LoVo (cell line): ENCODE results near the gene PATL1.
A peak's percentile ranks its signal among the peaks of the same experiment; 100 is the strongest.
"Not testable (repeated sequence)": the region's sequence is repeated elsewhere in the genome, so short reads cannot be mapped to it uniquely, and the experiment has no call there.

ENCODE experiments used
- DNase-seq: peaks from one replicate; pipeline ENCODE4 v3.0.0-alpha.2; 2016; ENCODE audit warnings: low spot score

PATL1 gene

DNA sequence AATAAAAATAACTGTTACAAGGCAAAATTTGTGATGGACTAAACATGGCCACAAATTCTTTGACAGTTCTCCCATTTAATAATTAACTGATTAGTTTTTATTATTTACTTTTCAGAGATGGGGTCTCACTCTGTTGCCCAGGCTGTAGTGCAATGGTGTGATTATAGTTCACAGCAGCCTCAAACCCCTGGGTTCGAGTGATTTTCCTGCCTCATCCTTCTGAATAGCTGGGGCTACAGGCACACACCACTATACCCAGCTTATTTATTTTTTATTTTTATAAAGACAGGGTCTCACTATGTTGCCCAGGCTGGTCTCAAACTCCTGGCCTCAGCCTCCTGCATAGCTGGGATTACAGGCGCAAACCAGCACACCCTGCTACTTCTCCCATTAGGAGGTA lies 4.5 kb upstream of the PATL1 start:
- DNase-seq = no peak

DNA sequence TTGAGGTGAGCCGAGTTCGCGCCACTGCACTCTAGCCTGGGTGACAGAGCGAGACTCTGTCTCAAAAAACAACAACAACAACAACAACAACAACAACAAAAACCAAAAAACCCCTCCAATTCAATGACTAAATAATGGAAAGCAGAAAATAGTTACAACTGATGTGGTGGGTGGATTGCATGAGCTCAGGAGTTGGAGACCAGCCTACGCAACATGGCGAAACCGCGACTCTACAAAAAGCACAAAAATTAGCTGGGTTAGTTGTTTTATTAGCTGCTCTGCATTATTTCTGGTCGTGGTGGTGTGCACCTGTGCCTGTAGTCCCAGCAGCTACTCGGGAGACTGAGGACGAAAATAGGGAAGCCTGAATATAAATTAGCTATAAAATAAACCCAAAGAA lies 2.6 kb upstream of the PATL1 start:
- DNase-seq = no peak

DNA sequence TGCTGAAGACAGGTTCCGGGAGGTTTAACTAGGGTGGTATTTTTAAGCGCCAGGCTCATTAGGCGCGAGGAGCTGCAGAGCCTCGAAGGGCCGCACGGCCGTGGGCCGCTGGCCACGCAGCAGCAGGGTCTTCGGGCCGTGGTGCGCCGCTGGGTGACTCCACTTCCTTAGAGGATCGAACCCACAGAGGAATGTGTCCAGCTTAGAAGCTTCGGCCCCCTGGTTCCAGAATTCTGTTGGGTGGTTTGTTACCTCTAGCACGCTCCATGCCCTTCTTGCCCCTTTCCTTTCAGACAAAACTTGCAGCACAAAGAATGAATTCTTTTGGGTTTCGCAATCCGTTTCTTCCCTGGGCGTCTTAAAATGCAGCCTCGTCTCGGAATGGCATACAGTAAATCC lies 773 bp upstream of the PATL1 start:
- no peak for DNase-seq

DNA sequence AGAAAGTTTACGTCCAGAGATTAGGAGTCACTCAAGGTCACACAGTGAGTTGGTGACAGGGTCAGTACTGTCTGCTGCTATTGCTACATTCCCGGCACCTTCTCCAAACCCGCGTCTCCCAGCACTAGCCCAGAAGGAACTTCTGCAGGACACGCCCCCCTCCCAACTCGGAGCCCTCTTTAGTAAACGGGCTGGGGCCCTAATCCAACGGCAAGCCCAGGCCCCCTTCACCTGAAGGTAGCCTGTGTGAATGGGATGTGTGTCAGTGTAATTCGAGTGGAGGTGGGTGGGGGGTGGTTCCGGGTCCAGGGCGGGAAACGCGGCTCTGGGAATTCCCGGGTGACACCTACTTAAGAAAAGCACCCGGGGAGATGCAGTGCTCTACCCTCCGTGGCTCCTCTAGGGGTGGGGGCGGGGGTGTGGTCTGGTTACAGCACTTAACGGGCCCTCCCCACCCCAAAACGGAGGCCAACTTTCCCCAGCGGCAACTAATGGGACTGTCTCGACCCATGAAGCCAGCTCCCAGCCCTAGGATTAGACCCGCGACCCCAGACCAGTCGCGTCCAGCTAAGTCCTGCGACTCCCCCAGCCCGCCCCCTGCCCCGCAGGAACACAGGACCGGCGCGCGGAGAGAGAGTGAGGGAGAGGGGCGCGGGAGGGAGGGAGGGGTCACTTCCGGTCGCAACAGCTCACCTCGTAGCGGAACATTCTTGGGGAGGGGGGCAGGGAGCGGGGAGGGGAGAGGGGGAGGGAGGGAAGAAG lies 468 bp downstream of the PATL1 start:
- peak; percentile 37 for DNase-seq

DNA sequence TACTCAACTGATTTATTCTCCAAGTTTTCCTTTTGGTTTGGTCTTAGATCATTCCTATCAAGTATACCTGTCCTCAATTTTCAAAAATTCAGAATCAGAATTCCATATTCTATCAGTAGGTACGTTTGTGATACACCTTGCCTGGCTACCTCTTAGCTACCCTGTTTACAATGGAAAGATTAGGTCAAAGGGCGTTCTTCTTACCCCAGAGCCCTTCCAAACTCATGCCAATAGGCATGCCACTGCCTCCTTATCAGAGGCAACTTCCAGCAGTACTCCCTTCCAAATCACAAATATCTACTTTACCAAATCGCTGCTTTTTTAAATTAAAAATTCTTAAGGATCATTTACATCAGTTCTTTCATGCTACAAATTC lies 1.0 kb downstream of the PATL1 start:
- peak; percentile 8 for DNase-seq

DNA sequence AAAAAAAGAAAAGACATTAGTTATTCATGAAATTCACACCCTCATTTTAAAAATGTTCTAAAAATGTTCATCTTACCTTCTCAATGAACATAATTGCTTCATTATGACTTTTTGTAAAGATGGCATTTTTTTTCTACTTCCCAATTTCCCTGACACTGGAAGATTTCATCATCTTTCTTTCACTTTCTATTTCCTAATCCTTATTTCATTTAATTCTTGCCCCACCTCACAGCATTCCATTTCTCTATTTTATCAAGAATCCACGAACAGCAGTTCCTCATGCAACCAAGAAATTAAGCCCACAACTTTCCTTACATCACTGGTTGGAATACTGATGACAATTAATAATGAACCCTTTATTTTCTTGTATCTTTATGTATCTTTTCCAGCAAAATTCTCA lies 1.9 kb downstream of the PATL1 start:
- DNase-seq = no peak

DNA sequence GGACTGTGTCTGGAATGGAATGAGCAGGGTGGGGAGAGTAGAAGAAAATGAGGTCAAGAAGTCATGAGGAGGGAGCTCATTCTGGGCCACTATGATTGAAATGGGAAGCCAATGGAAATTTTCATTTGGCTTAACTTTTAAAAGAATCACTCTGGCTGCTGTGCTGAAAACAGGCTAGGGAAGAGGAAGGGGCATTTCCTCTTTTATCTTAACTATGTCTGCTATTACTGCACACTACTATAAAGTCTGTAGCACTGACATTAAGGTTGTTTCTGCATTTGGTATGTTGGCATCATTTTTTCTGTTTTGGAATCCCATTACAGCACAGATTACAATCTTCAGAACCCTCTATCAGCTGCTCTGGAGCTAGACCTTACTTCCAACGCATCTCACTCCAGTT lies 8.2 kb downstream of the PATL1 start:
- DNase-seq = no peak

DNA sequence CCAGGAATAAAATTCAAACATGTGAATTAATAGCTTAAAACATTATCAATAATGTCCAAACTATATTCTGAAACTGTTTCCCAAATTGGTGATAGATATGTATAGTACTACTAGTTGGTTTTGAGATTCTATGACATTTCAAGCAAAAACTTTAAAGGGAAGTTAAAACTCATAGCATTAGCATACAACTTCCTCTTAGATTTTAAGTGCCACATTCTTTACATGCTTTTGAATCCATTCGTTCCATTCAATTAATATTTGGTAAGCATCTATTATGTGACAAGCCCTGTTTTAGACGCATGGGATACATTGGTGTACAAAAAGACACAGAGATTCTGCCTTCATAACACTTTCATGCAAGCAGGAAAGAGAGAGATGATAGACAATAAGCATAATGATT lies 8.9 kb downstream of the PATL1 start:
- DNase-seq = no peak

DNA sequence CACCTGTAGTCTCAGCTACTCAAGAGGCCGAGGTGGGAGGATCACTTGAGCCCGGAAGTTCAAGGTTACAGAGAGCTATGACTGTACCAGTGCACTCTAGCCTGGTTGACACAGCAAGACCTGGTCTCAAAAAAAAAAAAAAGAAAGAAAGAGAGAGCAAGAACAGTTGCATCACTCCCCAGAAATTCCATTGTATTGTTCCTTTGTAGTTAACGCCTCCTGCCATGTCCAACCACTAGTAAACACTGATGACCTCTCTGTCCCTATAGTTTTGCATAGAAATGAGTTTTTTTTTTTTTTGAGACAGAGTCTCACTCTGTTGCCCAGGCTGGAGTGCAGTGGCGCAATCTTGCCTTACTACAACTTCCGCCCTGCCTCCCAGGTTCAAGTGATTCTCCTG lies 10.8 kb downstream of the PATL1 start:
- no peak for DNase-seq

DNA sequence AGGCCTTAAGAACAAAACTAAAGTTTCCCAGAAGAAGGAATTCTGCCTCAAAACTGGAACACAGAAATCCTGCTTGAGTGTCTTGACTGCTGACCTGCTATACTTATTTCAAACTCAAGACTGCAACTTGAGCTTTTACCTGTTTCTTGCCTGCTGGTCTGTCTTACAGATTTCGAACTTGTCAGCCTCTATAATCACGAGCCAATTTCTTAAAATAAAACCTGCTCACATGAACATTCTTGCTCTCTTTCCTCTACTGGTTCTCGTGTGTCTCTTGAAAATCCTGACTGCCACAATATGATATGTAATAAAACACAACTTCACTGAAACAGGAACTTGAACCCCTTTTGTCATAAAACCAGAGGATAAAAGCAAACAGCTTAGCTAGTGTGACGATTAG lies 13.9 kb downstream of the PATL1 start:
- DNase-seq = no peak

DNA sequence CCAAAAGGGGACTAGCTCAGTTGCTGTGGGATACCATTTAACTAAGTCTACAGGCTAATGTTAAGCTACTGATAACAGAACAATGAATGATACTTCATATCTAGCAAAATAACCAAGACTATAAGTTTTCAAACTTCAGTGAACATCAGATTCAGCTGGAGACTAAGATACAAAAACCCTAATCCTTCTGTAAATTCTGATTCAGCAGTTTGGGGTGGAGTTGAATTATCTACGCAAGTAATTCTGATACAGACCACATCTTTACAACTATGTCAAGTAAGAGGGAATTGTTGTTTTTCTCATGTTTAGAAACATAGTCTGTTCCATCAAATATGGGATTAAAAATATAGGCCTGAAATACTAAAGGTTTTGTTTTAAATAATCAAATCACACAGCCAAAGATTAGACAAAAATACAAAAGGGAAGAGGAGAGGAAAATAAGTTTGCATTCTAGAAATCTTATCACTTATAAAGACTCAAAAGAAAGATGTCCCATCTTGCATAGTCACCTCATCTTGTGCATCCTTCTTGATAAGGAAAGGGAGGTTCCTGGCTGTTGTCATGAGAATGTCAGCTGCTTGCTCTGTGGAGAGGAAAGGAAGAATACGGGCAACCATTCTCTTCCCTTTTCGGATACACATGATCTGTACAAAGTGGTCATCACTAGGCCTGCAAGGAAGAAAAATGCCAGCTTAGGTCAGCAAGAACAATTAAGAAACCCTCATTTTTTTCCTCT lies 21.4 kb downstream of the PATL1 start:
- DNase-seq = no peak

DNA sequence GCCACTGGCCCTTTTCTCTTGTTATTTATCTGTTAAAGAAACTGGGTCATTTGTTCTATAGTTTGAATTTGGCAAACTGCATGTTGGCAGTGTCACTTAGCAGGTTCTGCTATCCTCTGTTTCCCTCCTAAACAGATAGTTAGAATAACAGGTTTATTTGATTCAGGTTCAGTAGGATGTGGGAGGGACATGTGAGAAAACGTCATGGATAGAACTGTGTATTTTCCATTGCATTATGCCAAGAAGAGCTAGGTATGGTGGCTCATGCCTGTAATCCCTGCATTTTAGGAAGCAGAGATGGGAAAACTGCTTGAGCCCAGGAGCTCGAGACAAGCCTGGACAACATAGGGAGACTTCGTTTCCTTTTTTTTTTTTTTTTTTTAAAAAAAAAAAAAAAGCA lies 24.3 kb downstream of the PATL1 start:
- DNase-seq = no peak

DNA sequence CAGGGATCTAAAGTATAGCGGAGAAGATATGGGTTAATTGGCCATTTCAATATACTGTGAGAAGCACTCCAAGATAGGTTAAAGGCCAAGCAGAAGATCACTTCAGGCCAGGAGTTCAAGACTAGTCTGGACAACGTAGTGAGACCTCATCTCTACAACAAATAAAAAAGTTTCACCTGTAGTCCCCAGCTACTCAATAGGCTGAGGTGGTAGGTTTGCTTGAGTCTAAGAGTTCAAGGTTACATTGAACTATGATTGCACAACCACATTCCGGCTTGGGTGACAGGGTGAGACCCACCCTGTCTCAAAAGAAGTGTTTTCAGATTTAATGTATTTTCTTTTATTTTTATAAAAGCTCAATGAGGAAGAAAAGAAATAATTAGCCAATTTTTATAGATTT lies 25.4 kb downstream of the PATL1 start:
- no peak for DNase-seq

DNA sequence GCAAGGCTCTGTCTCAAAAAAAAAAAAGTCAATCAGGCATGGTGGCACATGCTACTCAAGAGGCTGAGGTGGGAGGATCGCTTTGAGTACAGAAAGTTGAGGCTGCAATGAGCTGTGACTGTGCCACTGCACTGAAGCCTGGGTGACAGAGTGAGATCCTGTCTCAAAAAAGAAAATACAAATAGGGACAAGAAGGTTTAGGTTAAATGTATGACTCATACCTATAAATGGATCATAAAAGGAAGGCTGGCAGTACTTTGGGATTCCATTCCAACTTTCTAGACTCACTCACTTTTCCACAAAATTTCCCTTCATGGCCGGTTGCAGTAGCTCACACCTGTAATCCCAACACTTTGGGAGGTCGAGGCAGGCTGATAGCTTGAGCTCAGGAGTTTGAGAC lies 27.7 kb downstream of the PATL1 start:
- DNase-seq = peak; percentile 12

DNA sequence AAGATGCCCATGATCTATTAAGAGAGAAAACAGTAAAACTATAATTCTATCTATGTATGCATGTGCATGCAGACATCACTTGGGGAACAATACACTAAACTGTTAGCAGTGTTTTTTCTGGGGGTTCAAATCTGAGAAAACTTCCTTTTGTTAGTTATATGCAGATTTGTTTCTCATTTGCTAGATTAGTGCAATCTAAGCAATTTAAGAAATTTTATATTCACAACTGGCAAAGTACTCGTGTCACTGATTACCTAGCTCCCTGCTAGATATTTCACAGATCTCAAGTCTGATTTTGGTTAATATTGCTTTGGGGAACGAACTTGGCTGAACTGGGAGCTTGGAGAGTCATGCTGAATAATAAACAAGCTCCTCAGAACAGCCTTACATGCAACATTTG lies 38.3 kb downstream of the PATL1 start:
- DNase-seq = no peak

DNA sequence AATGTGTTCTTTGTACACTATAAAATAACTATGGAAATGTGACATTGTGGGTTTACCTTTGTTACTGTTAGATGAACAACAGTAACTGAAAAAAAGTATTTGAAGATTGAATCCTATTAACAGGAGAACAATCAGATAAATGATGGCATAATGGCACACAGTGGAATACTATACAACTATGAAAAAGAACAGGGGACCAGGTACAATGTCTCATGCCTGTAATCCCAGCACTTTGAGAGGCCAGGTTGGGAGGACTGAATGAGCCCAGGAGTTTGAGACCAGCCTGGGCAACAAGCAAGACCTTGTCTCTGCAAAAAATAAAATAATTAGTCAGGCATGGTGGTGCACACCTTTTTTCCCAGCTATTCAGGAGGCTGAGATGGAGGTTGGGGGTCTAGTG lies 38.8 kb downstream of the PATL1 start:
- no peak for DNase-seq

DNA sequence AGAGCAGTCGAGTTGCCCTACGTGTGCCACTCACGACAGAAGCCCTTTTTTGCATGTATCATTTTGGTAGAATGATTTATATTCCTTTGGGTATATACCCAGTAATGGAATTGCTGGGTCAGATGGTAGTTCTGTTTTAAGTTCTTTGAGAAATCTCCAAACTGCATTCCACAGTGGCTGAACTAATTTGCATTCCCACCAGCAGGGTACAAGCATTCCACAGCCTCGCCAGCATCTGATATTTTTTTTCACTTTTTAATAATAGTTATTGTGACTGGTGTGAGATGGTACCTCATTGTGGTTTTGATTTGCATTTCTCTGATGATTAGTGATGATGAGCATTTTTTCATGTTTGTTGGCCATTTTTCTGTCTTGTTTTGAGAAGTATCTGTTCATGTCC lies 41.9 kb downstream of the PATL1 start:
- not testable (repeated sequence) for DNase-seq

DNA sequence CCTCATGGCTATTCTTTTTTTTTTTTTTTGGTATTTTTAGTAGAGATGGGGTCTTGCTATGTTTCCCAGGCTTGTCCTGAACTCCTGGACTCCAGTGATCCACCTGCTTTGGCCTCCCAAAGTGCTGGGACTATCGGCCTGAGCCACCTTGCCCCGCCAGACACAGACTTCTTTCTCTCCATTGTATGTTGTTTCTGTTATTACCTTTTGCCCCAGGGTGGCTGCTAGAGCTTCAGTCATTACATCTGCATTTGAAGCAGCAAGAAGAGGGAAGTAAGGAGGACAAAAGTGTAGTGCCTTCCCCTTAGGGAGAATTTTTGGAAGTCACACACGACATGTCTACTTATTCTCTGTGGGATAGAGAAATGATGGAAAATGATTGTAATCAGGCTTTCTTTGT lies 43.1 kb downstream of the PATL1 start:
- DNase-seq = no peak

DNA sequence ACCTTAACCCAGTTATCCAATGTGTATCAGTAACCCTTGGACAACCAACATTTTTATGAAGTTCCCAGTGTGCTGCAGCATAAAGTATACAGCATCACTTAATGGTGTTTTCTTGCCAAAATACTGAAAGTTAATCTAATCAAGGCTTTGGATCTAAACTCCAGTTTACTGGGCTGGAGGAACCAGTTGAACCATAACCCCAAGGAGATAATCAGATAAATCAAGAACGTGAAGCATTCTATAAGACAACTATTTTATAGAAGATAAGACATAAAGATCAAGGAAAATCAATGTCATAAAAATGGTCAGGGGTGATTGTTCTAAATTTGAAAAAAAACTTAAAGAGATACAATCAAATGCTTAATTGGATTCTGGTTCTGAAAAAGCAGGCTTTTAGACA lies 51.0 kb downstream of the PATL1 start:
- no peak for DNase-seq

DNA sequence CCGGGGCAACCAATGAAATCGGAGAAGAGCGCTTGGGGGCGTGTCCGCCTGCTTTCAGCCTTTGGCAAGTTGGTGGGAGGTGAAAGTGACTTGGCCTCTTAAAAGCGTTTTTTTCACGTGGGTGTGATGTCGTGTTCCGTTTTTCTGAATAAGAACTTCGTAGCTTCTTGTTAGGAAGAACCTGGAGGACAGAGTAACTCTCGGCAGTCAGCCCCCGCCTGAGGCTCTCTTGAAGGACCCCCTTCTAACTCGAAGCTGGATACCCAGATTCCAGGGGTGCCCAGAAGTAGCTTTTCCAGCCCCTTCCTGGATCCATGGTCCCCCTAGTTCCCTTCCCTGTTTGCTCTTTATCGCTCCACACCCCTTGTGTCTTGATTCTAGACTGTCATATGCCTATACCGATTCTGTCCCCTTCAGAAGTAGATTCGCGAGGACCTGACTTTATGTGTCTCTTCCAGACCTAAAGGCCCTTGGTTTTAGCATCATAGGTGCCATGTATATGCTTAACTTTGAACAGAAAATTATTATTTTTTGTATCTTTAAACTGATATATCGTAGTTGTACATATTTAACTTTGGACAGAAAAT lies 52.3 kb downstream of the PATL1 start:
- DNase-seq = peak; percentile 9

DNA sequence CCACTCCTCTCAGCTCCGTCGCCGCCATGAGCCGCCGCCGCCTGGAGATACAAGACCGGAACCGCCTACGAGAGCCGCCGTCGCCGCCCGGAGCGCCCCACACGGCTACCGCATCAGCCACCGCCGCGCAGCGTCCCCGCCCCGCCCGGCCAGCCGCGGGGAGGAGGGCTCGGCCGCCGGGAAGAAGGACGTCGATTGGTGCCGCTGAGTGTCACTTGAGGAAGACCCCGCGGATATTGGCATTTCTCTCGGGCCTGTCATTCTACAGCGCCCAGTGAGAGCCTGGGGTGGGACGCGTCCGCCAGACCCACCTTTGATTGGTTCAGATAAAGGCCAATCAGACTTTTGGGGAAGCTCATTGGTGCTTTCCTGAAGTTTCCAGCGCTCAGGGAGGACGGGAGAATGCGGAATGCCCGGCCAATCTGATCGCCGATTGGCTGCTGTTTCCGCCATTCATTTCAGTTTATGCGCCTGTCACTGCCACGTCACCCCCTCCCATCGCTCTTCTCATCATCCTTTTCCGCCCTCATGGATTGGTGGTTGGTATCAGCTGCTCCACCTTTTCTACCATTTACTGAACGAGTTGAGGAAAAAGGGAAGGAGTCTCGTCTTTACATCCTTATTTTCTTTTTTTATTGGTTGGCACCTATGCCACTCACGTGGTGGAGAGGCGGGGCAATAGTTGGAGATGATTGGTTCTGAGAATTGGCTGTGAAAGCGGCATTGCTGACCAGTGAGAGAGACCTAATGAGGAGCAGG lies 53.0 kb downstream of the PATL1 start, which contains the start of gene OSBP:
TSS of gene OSBP (minus strand) at position 138 of the 759 bp plus-strand sequence. CDS start at position 28, 110 bp downstream.
- peak; percentile 99 for DNase-seq

DNA sequence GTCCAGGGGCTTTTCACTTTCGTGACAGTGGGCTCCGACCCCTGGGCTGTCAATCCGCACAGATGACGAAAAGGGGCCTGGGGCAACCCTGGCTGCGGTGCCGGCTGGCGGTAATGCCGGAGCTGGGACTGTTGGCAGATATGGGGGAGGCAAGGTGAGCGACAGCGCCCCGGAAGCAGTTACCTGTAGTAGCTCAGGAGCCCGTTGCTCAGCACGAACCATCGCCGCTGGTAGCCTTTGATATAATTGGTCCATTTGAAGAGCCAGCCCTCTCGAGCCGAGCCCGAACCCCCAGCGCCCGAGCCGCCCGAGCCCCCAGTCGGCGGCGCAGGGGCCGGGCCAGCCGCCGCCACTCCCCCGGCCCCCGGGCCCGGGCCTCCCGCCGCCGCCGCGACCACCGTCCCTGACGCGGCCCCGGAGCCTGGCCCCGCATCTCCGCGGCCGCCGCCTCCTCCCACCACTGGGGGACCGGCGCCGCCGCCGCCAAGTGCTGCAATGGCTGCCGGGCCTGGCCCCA lies 53.7 kb downstream of the PATL1 start:
- peak; percentile 63 for DNase-seq
